ENCODE data around the gene IFNA4. TPM values are rescaled to one million over a fixed set of nuclear protein-coding genes. Genes with fewer than 3 reads are reported as not detected.

The IFNA4 gene
- polyA plus RNA-seq, 1 donor from 2014 or later, result not detected

Small RNA genes within 50 kb of the gene (small RNA-seq; reads per million reads assigned to genes)
- 0 to 1.2 (median 0) reads per million in 3 experiments for gene RF00019

Other genes with a start within 250 kb of the IFNA4 start
- gene HACD4, start 155.9 kb downstream of the IFNA4 start, polyA plus RNA-seq, result not detected in 2 replicates
- gene IFNB1, start 109.6 kb downstream of the IFNA4 start, polyA plus RNA-seq, result not detected in 2 replicates
- not detected in 2 replicates for gene IFNW1, start 45.8 kb downstream of the IFNA4 start, polyA plus RNA-seq
- gene IFNA21, start 20.9 kb downstream of the IFNA4 start, polyA plus RNA-seq, result not detected in 2 replicates
- gene IFNA7, start 14.6 kb upstream of the IFNA4 start, polyA plus RNA-seq, result not detected in 2 replicates
- not detected in 2 replicates for gene IFNA10, start 19.6 kb upstream of the IFNA4 start, polyA plus RNA-seq
- gene IFNA16, start 29.7 kb upstream of the IFNA4 start, polyA plus RNA-seq, result not detected in 2 replicates
- not detected in 2 replicates for gene IFNA17, start 40.6 kb upstream of the IFNA4 start, polyA plus RNA-seq
- not detected in 2 replicates for gene IFNA14, start 52.4 kb upstream of the IFNA4 start, polyA plus RNA-seq
- gene IFNA5, start 117.7 kb upstream of the IFNA4 start, polyA plus RNA-seq, result not detected in 2 replicates
- gene KLHL9, start 147.8 kb upstream of the IFNA4 start, polyA plus RNA-seq, result 39.6 and 40.9 TPM in 2 replicates
- gene IFNA6, start 163.3 kb upstream of the IFNA4 start, polyA plus RNA-seq, result not detected in 2 replicates
- gene IFNA13, start 180.5 kb upstream of the IFNA4 start, polyA plus RNA-seq, result not detected in 2 replicates
- not detected in 2 replicates for gene IFNA2, start 197.8 kb upstream of the IFNA4 start, polyA plus RNA-seq
- not detected in 2 replicates for gene IFNA8, start 221.5 kb upstream of the IFNA4 start, polyA plus RNA-seq